ENCODE results near the gene CIDEB. TPM values are rescaled to one million over a fixed set of nuclear protein-coding genes. Genes with fewer than 3 reads are reported as not detected.

The CIDEB gene
- total and polyA plus RNA-seq, 10 of the 15 experiments (the other 5 are each of a cell fraction or from before 2014, with no cell fraction given) = 0.34 to 6.3 (median 3.2) TPM

GRCh38 chr14:24266344-24267244, 41.2 kb downstream of the CIDEB start:
- H3K36me3 ChIP-seq (ENCODE audit: control insufficient read depth in 2 of 2, insufficient read depth in 2 of 2, low read length in 1 of 2) = peaks cover 3 to 18% of the 10 kb centered on the region in 2 experiments; a peak in 3 of 4 replicates
- POLR2A ChIA-PET = interaction anchor here (10.9 kb wide), 1 partner anchor 22 kb away, joined by 171 read pairs; the partner anchor contains the start of gene TINF2
- no peak overlapping the region for H2AFZ ChIP-seq (ENCODE audit: control insufficient read depth, low read depth, low read length)
- no peak for TF ChIP-seq LARP7 (IDR thresholded peaks at IDR 0.05)
- no peak for TF ChIP-seq SMAD1 (IDR thresholded peaks at IDR 0.05; ENCODE audit: low read depth, partially characterized antibody)
- no peak for TF ChIP-seq GATAD2B (conservative IDR thresholded peaks at IDR 0.05; ENCODE audit: low read depth)
- TF ChIP-seq CUX1 (IDR thresholded peaks at IDR 0.05; ENCODE audit: insufficient replicate concordance, low read depth, low read length) = no peak
- TF ChIP-seq ZNF274 (IDR thresholded peaks at IDR 0.05; ENCODE audit: insufficient read depth, insufficient read length) = no peak
- no peak for TF ChIP-seq PML (IDR thresholded peaks at IDR 0.05; ENCODE audit: low read length)
- no peak for TF ChIP-seq PAX5 (IDR thresholded peaks at IDR 0.05; ENCODE audit: borderline replicate concordance, low read depth, low read length)
- no peak for TF ChIP-seq CEBPZ (IDR thresholded peaks at IDR 0.05; ENCODE audit: low read depth, low read length)
- no peaks in the 10 kb centered on the region for H4K20me1 ChIP-seq (ENCODE audit: control insufficient read depth, insufficient read depth)
- 87% methylated on average over 18 of the region's 18 CpGs for WGBS (ENCODE audit: insufficient coverage, insufficient replicate concordance, low lambda C conversion rate, missing lambda C conversion rate)
- intact Hi-C loops (cut with micrococcal nuclease; ENCODE audit: unreplicated experiment) = no loop called here
- H3K27me3 ChIP-seq (replicated peaks in 1 of 2; ENCODE audit: control insufficient read depth in 2 of 2, insufficient read depth in 2 of 2, low read length in 1 of 2) = no peaks in the 10 kb centered on the region
- H3K9ac ChIP-seq (ENCODE audit: control insufficient read depth, insufficient read depth, low read length) = no peak overlapping the region
- no peak for DNase-seq (ENCODE audit: low read depth, low spot score)
- no peak overlapping the region for H3K27ac ChIP-seq (ENCODE audit: control insufficient read depth, insufficient read depth)
- SMC1A ChIA-PET (ENCODE audit: uncharacterized antibody, unreplicated experiment) = interaction anchor here (2.8 kb wide), 1 partner anchor 20 kb away, joined by 14 read pairs; no protein-coding TSS in a partner anchor
- no peaks in the 10 kb centered on the region for H3K9me3 ChIP-seq (replicated peaks; ENCODE audit: control insufficient read depth, insufficient read depth, low read length)
- BruUV-seq (replicated peaks) = no TSS peak
- RAD21 ChIA-PET (ENCODE audit: unreplicated experiment) = interaction anchor here (2.0 kb wide), 1 partner anchor 24 kb away, joined by 8 read pairs; the partner anchor contains the start of gene TINF2
- no peak overlapping the region for H3K4me2 ChIP-seq (ENCODE audit: control insufficient read depth, insufficient read depth)
- H3K79me2 ChIP-seq (ENCODE audit: control insufficient read depth, insufficient read depth, low read length) = peaks cover 9% of the 10 kb centered on the region
- no peak for ATAC-seq
- in situ Hi-C loops (cut with MboI) = no loop called here
- H3K4me1 ChIP-seq (ENCODE audit: control insufficient read depth, insufficient read depth, low read length) = peaks cover 3% of the 10 kb centered on the region; the same call in 1 of the 2 replicates
- no peak overlapping the region for H3K4me3 ChIP-seq
- no peak for FAIRE-seq
- CTCF ChIA-PET = no interaction called here
